OCI-M2 (cell line): ENCODE measurements around the gene EEF1AKMT3.
"Not testable (repeated sequence)": the region's sequence is repeated elsewhere in the genome, so short reads cannot be mapped to it uniquely, and the experiment has no call there.

ENCODE experiments used
- DNase-seq: peaks from one replicate; lab custom pipeline; 2025; ENCODE audit not compliant: unreplicated experiment; lab: John Stamatoyannopoulos, UW

The EEF1AKMT3 gene

DNA sequence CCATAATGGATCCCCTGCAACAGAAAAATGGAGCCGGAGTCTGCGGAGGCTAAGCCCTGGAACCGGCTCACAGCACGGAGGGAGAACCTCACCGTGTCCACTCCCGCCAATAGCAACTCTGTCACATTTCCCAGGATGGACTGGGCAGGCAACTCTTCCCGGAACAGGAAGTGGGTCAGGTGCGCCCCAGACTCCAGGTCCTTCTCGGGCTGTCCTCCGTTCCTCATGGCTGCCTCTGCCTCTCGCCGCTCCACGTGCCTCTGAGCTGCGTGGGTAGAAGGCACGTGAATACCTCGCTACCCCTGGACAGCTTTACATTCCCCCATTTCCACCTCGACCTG is 7.8 kb upstream of the EEF1AKMT3 start:
- no peak for DNase-seq

DNA sequence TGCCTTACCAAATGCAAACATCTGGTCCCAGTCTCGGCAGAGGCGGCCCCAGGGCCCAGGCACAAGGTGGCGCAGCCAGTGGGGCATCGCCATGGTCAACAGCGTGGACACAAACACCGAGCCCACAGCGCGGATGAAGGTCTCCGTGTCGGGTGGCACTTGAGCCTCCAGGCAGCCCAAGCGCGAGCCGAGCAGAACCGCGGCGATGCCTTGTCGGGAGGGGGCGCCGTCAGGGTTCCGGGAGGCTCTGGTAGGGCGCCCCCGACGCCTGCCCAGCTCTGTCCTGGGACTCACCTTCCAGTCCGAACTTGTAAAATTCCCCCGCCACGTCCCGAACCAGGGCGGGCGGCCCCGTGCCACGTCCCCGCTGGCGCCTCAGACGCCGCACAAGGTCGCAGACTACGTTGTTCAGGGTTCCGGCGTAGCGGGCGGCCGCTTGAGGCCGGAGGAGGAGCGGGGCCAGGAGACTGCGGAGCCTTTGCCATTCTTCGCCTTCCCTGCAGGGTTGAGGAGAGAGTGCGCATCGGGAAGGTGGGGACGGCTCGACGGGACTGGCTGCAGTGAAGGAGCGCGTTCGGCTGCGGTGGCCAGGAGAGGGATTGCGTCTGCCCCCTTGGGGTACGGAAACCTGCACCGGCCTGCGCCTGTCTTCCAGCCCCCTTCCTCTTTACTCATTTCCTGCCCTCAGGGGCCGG is 7.3 kb upstream of the EEF1AKMT3 start:
- DNase-seq = no peak

DNA sequence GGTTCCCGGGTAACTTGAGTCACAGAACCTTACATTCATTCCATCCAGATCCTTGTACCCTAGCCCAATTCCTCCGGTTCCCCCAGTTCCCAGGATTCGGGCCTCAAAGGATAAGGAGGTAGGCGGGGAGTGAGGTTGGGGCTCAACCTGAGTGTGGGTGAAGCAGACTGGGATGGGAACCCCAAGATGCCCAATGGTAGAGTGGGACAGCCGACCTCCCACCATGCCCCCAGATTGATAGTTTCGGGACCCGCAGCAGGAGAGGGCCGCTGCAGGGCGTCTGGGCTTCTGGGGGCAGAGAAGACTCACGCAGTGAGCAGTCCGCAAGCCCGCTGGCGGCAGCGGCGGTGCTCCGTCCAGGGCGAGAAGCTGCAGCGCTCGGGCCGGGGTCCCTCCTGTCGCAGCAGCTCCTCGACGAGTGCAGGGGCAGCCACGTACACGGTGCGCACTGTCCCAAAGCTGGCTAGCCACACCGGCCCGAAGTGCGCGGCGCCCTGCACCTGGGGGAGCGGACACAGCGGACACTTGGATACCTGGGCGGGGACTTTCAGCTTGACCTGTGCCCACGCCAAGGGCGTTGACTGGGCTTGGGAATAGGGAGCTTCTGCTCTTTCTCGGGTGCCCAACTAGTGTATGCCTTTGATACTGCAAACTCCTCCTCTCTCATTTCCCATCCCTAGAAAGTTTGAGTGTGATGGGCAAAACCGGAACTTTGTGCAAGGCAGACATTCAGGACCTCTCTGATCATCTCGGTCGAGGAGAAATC is 6.5 kb upstream of the EEF1AKMT3 start:
- no peak for DNase-seq

DNA sequence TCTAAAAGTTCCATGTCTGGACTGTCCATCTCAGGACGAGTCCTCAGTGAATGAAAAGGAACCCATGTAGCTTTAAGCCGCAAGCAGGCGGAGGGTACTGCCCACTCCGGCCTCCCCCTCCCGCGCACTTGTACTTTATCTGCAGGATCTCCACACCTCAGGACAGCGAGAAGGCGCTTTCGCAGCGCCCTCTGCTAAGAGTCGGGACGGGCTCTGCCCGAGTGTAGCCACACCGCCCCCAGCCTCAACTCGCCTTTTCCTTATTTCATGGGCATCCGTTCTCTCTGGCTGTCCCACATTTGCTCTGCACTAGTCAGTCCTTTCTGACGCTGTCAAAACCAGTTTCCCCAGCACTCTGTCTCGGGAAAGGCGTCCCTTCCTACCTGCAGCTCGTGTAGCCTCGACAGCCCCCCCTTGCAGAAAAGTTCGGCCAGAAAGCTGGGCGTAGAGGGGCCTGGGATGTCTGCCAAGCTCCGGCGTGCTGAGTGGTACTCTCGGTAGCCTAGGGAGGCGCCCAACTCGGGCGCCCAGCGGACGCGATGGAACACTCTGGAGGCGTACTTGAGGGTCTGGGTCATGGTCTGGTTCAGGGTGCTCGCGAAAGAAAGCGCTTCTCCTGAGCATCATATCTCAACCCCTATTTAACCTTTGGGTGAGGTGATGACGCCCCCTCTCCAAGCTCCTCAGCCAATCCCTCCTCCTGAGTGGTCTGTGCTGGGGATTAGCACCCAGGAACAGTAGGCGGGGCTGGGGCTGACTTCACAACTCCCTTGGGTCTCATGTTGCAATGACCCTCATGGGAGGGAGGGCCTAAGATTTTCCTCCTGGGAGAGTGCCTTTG is 5.7 kb upstream of the EEF1AKMT3 start, which contains the start of gene CYP27B1:
Gene CYP27B1 (minus strand): TSS at position 615 of the 841 bp plus-strand sequence. CDS start 37 bp downstream, at position 578.
- DNase-seq = no peak

DNA sequence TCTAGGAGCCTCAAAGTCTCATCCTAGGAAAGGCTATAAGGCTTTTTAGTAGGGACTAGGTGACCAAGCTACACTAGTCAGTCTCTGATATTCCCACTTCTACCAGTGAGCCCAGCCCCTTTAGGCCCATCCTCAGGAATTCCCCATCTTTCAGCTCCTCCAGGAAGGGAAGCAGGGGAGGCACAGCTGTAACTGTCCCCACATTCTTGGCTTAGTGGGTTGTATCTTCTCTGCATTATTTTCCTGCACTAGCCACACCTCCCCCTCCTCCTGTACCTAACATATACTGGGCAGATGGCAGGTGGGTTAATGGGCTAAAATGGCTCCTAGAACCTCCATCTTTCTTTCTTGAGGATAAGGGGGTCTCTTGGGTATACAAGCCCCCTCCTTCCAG is 5.1 kb upstream of the EEF1AKMT3 start:
- DNase-seq = no peak

DNA sequence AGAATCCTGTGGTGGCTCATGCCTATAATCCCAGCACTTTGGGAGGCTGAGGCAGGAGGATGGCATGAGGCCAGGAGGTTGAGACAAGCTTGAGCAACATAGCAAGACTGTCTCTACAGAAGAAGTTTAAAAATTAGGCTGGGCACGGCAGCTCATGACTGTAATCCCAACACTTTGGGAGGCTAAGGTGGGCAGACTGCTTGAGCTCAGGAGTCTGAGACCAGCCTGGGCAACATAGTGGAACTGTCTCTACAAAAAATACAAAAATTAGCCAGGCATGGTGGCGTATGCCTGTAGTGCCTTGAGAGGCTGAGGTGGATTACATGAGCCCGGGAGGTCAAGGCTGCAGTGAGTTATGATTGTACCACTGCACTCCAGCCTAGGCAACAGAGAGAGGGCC is 4.5 kb upstream of the EEF1AKMT3 start:
- no peak for DNase-seq

DNA sequence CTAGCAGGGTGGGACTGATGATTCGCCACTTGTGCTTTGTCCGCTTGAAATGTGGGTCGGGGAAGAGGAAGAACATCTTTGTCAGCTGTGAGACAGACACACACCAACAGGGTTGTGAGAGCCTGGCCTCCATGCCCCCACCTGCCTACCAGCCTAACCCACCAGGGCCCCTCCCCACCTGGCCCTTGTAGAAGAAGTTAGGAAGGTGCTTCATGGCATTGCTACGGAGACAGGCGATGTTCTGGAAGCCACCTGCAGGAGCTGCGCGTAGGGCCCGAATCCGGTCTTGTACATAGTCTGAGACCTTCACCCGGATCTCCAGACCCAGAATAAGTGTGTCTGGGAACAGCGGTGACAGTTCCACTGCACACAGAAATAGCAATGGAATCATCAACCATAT is 2.8 kb upstream of the EEF1AKMT3 start:
- no peak for DNase-seq

DNA sequence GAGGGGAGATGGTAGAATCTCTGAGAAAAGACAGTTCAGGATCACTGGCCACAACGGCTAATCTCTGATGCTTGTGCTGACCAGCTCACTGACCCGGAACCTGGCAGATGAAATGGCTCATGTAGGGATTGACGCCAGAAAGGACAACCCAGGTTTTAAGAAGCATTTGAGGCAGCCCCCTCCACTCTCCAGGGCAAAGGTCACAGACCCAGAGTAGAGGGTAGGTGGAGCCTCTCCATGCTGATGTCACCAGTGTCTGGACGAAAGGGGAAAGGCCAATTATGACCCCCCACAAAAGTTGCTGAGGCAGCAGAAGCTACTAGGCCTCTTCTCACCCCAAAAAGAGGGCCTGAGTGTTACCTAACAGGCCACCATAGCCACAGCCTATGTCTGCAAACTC is 1.7 kb upstream of the EEF1AKMT3 start:
- DNase-seq = no peak

DNA sequence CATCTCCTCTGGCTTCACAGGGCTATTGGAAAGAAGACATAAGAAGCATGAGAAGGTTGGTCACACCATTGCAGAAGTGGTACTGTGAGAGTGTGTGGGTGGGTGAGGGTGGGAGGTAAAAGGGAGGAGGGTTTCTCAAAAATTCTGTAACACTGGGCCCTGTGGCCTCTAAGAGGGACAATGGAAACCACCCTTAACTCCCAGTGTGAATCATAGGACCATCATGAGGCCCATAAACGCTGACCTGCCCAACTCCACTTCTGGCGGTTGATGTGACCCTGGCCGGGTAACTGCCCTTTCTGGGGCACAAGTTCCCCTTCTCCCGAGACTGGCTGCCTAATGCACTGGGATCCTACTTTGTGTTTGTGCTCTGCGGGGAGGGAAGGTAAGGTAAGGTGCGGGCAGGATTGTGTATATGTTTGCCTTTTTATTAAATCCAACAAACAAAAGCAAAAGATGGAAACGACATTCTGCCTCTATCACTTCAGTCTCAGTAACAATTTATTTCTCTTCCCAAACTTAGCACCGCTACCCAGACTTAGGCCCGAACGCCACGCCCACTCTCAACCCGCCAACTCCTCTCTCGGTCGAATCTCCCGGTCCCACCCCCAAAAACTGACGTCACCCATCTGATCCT is 1.1 kb upstream of the EEF1AKMT3 start:
- peak; percentile 86 for DNase-seq

DNA sequence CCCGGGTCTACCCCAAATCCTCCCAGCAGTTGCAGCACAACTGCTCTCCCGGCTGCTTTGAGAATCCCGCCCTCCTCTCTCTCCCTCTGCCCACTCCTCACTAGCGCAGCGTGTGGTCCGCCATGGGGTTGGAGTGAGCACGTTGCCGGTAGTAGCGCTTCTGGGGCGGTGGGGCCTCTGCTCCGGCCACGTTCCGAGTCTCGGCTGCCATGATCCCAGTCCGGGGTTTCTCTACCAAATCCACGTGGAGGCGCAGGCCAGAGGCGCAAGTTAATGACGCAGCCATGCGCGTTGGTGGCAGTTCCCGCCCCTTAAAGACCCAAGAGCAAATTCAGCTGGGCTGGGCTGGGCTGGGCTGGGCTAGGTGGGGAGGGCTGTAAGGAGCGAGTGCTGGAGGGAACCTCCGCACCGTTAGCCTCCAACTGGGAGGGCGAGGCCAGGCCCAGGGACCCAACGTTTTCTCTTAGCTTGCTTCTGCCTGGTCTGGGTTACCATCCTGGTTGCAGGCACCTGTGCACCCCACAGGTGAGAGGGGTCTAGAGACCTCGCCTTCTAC is 463 bp upstream of the EEF1AKMT3 start, which contains the start of gene METTL1:
Gene METTL1 (minus strand): TSS at position 233 of the 556 bp plus-strand sequence. CDS start 22 bp downstream, at position 211.
- peak; percentile 86 for DNase-seq

DNA sequence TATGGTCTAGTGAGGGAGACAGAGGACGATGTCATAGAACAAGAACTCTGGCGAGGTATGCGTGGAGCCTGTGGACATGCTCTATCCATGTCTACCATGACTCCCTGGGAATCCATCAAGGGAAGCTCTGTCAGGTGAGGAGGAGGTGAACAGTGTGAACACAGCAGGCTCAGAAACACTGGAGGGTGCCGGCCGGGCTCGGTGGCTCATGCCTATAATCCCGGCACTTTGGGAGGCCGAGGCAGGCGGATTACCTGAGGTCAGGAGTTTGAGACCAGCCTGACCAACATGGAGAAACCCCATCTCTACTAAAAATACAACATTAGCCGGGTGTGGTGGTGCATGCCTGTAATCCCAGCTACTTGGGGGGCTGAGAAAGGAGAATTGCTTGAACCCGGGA is 2.2 kb downstream of the EEF1AKMT3 start:
- DNase-seq = not testable (repeated sequence)

DNA sequence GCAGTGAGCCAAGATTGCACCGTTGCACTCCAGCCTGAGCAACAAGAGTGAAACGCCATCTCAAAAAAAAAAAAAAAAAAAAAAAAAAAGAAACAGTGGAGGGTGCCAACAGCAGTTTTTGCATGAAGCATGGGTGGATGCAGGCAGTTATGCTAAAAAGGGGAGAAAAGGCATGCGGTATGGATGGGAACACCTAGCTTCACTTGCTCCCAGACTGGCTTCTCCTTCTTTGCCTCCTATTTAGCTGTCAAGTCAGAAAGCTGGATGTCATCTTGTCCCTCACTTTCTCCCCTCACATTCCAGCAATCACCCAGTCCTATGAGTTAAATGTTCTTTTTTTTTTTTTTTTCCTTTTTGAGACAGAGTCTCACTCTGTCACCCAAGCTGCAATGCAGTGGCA is 2.6 kb downstream of the EEF1AKMT3 start:
- DNase-seq = no peak

DNA sequence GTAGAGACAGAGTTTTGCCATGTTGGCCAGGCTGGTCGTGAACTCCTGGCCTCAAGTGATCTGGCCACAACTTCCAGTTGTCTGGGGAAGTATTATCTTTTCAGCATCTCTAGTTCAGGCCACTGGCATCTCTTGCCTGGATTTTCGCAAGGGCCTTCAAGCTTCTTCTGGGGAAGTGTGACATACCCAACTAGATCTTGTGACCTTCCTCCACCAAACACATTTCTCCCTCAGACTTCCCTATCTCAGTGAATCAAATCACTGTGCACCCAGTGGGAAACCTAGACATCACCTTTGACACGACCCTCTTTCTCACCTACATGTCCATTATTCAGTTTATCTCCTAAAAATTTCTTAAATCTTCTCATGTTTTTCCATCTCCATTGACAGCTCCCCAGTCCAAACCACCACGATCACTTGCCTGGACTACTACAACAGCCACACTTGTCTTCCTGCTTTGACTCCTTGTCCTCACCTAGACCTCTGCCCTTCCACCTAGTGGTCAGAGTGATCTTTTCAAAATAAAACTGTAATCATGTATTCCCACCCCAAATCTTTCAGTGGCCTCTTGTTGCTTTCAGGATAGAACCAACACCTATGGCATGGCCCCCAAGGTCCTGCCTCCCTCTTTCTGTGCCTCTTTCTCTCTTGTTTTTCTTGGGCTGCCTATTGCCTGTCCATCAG is 3.3 kb downstream of the EEF1AKMT3 start:
- no peak for DNase-seq

DNA sequence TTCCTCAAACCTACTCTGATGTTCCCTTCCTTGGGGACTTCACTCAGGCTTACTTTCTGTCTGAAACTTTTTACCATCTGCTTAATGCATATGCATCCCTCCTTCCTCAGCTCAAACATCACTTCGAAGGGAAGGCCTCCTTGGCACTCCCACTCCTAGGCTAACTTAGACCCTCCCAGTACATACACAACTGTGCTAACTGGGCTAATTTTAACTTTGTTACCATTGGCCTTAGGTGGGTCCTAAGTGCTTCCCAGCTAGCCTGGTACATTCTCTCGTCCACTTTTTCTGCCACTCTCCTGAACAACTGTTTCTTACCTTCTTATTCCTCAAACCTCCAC is 3.8 kb downstream of the EEF1AKMT3 start:
- no peak for DNase-seq

DNA sequence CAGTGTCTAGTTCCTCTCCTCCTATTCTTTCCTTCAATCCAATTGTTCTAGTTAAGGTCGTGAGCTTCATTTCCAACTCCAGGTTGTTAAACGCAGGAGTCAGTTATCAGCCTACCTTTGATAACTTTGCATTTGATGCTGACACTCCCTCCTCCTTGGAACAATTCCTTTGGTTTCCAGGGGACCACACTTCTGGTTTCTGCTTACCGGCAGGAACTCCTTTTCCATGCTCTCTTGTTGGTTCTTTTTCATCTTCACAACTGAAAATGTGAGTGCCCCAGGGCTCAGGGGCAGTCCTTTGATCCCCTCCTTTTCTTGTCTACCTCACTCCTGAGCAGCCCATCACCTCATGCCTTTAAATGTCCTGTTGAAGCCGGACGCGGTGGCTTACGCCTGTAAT is 5.0 kb downstream of the EEF1AKMT3 start:
- no peak for DNase-seq

DNA sequence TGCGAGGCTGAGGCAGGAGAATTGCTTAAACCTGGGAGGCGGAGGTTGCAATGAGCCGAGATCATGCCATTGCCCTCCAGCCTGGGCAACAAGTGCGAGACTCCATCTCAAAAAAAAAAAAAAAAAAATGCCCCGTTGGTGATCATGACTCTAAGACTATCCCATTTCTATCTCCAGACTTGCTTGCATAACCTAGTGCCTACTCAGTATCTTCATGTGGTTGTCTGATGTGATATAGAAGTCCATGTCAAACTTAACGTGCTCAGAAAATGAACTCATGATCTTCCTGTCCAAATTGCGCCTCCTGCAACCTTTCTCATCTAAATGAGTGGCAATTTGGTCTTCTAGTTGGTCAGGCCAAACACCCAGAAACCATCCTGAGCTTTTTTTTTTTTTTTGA is 5.5 kb downstream of the EEF1AKMT3 start:
- DNase-seq = no peak

DNA sequence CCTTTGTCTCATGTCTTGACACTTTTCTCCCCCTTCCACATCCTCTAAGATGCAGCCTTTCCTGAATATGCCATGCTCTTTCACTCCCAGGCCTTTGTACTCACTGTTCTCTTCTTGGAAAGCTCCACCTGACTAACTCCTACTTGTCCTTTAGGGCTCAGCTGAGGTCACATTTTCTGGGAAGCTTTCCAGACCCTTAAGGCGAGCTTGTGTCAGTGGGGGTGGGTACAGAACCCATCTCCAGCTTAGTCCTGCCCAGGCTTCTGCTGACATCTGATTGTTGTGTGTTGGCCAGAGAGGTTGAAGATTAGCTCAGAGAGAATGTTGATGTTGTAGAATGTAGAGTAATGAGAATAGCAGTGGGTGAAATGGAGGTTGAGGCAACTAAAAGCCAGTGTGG is 7.3 kb downstream of the EEF1AKMT3 start:
- no peak for DNase-seq

DNA sequence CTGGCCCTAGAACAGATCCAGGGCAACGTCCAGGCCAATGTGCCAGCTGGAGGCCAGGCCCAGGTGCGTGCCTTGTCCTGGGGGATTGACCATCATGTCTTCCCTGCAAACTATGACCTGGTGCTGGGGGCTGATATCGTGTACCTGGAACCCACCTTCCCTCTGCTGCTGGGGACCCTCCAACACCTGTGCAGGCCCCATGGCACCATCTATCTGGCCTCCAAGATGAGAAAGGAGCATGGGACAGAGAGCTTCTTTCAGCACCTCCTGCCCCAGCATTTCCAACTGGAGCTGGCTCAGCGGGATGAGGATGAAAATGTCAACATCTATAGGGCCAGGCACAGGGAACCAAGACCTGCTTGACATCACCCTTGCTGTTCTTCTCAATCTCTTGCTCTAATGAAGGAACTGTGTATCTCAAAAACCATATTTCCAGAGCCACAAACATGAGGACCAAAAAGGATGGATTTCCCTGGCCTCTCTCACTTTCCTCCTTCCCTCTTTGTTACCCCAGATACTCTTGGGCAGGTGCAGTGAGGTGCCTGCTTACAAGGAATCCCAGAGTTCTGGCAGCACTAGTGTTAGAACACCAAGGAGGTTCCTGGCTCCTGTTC is 8.0 kb downstream of the EEF1AKMT3 start:
- DNase-seq = no peak

DNA sequence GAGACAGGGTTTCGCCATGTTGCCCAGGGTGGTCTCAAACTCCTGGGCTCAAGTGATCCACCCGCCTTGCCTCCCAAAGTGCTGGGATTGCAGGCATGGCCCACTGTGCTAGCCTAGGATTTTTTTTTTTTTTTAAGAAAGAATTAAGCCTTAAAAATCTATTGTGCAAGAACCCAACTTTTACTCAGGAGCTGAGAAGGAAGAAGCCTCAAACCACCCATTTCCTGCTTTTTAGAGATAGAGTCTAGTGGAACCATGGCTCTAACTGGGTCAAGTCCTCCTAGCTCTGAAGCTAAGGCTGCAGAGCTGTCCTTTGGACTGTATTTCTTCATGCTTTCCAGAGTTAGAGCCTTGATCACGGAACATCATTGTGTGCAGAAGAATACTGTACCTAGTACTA is 8.8 kb downstream of the EEF1AKMT3 start:
- no peak for DNase-seq

DNA sequence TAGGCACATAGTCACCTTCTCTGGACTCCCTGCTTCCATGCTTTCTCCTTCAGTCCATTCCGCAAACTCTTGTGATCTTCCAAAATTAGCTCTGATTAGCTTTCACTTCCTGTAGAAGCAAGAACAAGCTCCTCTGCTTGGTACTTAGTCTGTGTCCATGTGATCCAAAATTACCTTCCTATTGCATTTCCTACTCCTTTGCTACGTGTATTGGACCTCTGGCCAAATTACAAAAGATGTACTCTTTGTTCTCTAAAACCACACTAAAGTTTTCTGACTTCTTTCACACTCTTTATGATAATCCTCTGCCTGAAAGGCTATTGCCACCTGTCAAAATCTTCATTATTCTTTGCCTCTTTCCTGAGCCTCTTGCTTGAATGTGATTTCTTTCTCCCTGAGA is 9.4 kb downstream of the EEF1AKMT3 start:
- DNase-seq = no peak
